HEK293 (cell line): Measurements from ENCODE around the gene TRAPPC10.

Source experiments
- CTCF ChIA-PET: fragments of 350-600 bp; formaldehyde crosslinking; extraction: SDS; loops from one replicate; lab custom pipeline; 2021; ENCODE audit warnings: antibody characterized with exemption; lab: Yijun Ruan, JAX
- POLR2A ChIA-PET: fragments of 300-600 bp; formaldehyde crosslinking; extraction: SDS; loops from one replicate; lab custom pipeline; 2020; ENCODE audit warnings: antibody characterized with exemption, inconsistent platforms; lab: Yijun Ruan, JAX
- H3K27ac ChIP-seq: fragments of 200-500 bp; sonication (Bioruptor generic); 2 replicates; pipeline ENCODE4 v1.5.1; 2014; ENCODE audit warnings: low read depth, low read length, control low read depth, inconsistent platforms; ENCODE audit errors: extremely low read depth
- H3K36me3 ChIP-seq, 2 experiments: fragments of 200-500 bp in 1 of 2; sonication (Bioruptor generic) in 1 of 2; 1 replicate in 1 of 2; 2 replicates in 1 of 2; pipeline ENCODE4 v1.5.1; 2014 to 2017; ENCODE audit warnings: inconsistent platforms in 2 of 2, low read length in 2 of 2; ENCODE audit not compliant: control insufficient read depth in 2 of 2, insufficient read depth in 1 of 2
- H3K4me1 ChIP-seq: fragments of 200-500 bp; sonication (Bioruptor generic); 2 replicates; pipeline ENCODE4 v1.5.1; 2014; ENCODE audit warnings: mild to moderate bottlenecking, low read length, inconsistent platforms; ENCODE audit not compliant: control insufficient read depth, insufficient read depth
- H3K4me3 ChIP-seq: 2 replicates; pipeline ENCODE4 v1.5.1; 2011; ENCODE audit warnings: low read depth, mild to moderate bottlenecking, control low read depth, low read length, moderate library complexity
- H3K9me3 ChIP-seq: fragments of 200-500 bp; sonication (Bioruptor generic); 2 replicates; pipeline ENCODE4 v1.5.1; 2014; ENCODE audit warnings: low read depth, low read length, inconsistent platforms; ENCODE audit not compliant: control insufficient read depth, insufficient read depth
- HOXA7 ChIP-seq: sonication (generic); formaldehyde crosslinking; IDR thresholded peaks from 2 replicates; pipeline ENCODE4 v1.8.1; 2022; ENCODE audit warnings: missing genetic modification reagents, borderline replicate concordance
- WT1 ChIP-seq: fragments of 450-650 bp; formaldehyde crosslinking; IDR thresholded peaks from 2 replicates; pipeline ENCODE4 v1.5.1; 2016; ENCODE audit warnings: missing biosample characterization, missing genetic modification characterization
- ZNF133 ChIP-seq: fragments of 450-650 bp; formaldehyde crosslinking; IDR thresholded peaks from 2 replicates; pipeline ENCODE4 v1.5.1; 2016; ENCODE audit warnings: missing biosample characterization, missing genetic modification characterization
- ZNF24 ChIP-seq: fragments of 450-650 bp; formaldehyde crosslinking; IDR thresholded peaks from 2 replicates; pipeline ENCODE4 v1.5.1; 2016; ENCODE audit warnings: missing biosample characterization, missing genetic modification characterization
- ZNF302 ChIP-seq: fragments of 450-650 bp; formaldehyde crosslinking; IDR thresholded peaks from 2 replicates; pipeline ENCODE4 v1.5.1; 2016; ENCODE audit warnings: missing biosample characterization, missing genetic modification characterization, low read depth
- ZNF391 ChIP-seq: fragments of 450-650 bp; formaldehyde crosslinking; IDR thresholded peaks from 2 replicates; pipeline ENCODE4 v1.5.1; 2016; ENCODE audit warnings: low read depth, missing biosample characterization, missing genetic modification characterization, borderline replicate concordance
- ZNF423 ChIP-seq: fragments of 450-650 bp; formaldehyde crosslinking; IDR thresholded peaks from 2 replicates; pipeline ENCODE4 v1.5.1; 2016; ENCODE audit warnings: missing biosample characterization, missing genetic modification characterization
- ZNF510 ChIP-seq: fragments of 450-650 bp; formaldehyde crosslinking; IDR thresholded peaks from 2 replicates; pipeline ENCODE4 v1.5.1; 2018; ENCODE audit warnings: mild to moderate bottlenecking, missing genetic modification characterization, missing biosample characterization; ENCODE audit not compliant: insufficient replicate concordance
- ZNF610 ChIP-seq: fragments of 450-650 bp; formaldehyde crosslinking; IDR thresholded peaks from 2 replicates; pipeline ENCODE4 v1.5.1; 2016; ENCODE audit warnings: missing biosample characterization, missing genetic modification characterization, borderline replicate concordance
- ZNF658 ChIP-seq: fragments of 450-650 bp; formaldehyde crosslinking; IDR thresholded peaks from 2 replicates; pipeline ENCODE4; 2016; ENCODE audit warnings: missing biosample characterization, missing genetic modification characterization
- ZNF837 ChIP-seq: fragments of 450-650 bp; formaldehyde crosslinking; IDR thresholded peaks from 2 replicates; pipeline ENCODE4 v1.5.1; 2016; ENCODE audit warnings: missing biosample characterization, missing genetic modification characterization
- ZNF843 ChIP-seq: fragments of 450-650 bp; formaldehyde crosslinking; IDR thresholded peaks from 2 replicates; pipeline ENCODE4 v1.5.1; 2016; ENCODE audit warnings: missing biosample characterization, missing genetic modification characterization
- TF ChIP-seq, protein P1 (sequence below): fragments of 450-650 bp; formaldehyde crosslinking; conservative IDR thresholded peaks from 2 replicates; pipeline ENCODE4 v1.5.1; 2016; ENCODE audit warnings: low read depth, missing biosample characterization, missing genetic modification characterization
- TF ChIP-seq, protein P2 (sequence below): fragments of 450-650 bp; formaldehyde crosslinking; IDR thresholded peaks from 2 replicates; pipeline ENCODE4 v1.5.1; 2016; ENCODE audit warnings: missing biosample characterization, missing genetic modification characterization
- TF ChIP-seq, protein P3 (sequence below): fragments of 450-650 bp; formaldehyde crosslinking; IDR thresholded peaks from 2 replicates; pipeline ENCODE4 v1.5.1; 2016; ENCODE audit warnings: missing biosample characterization, missing genetic modification characterization, low read depth
- TF ChIP-seq, protein P4 (sequence below): fragments of 450-650 bp; formaldehyde crosslinking; IDR thresholded peaks from 2 replicates; pipeline ENCODE4 v1.5.1; 2016; ENCODE audit warnings: missing biosample characterization, missing genetic modification characterization
- TF ChIP-seq, protein P5 (sequence below): fragments of 450-650 bp; formaldehyde crosslinking; IDR thresholded peaks from 2 replicates; pipeline ENCODE4; 2016; ENCODE audit warnings: missing biosample characterization, missing genetic modification characterization

The TRAPPC10 gene

DNA sequence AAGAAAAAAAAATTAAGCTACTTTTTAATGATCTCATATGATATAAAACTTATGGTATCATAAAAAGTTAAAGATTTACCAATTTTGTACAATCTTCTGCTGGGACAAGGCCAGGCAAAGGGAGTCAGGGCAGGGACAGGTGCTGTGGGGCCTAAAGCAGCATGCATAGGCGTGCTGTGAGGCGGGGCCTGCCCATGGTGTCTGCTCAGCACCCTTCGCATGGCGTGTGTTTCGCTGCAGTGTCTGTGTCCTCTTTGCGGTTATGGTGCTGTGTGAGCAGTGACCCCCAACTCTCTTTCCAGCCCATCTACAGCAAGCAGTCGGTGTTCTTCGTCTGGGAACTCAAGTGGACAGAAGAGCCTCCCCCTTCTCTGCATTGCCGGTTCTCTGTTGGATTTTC is 81.7 kb downstream of the TRAPPC10 start:
- Histone ChIP-seq H3K36me3 (peaks cover 26 to 46% of the 10 kb centered on the region in 2 experiments), H3K9me3 (no peaks in the 10 kb centered on the region), H3K4me1 (no peaks in the 10 kb centered on the region), H3K4me3 (no peak overlapping the region), H3K27ac (no peak overlapping the region)
- TF ChIP-seq ZNF133 (no peak), ZNF610 (tag by site-specific recombination) (no peak), HOXA7 (no peak), ZNF510 (no peak), WT1 (tag by site-specific recombination) (no peak), ZNF302 (tag by site-specific recombination) (no peak), ZNF391 (tag by site-specific recombination) (no peak), ZNF423 (no peak), ZNF658 (tag by site-specific recombination) (no peak), ZNF837 (no peak), ZNF24 (tag by site-specific recombination) (no peak), ZNF843 (tag by site-specific recombination) (no peak)
- TF ChIP-seq, protein P1, sequence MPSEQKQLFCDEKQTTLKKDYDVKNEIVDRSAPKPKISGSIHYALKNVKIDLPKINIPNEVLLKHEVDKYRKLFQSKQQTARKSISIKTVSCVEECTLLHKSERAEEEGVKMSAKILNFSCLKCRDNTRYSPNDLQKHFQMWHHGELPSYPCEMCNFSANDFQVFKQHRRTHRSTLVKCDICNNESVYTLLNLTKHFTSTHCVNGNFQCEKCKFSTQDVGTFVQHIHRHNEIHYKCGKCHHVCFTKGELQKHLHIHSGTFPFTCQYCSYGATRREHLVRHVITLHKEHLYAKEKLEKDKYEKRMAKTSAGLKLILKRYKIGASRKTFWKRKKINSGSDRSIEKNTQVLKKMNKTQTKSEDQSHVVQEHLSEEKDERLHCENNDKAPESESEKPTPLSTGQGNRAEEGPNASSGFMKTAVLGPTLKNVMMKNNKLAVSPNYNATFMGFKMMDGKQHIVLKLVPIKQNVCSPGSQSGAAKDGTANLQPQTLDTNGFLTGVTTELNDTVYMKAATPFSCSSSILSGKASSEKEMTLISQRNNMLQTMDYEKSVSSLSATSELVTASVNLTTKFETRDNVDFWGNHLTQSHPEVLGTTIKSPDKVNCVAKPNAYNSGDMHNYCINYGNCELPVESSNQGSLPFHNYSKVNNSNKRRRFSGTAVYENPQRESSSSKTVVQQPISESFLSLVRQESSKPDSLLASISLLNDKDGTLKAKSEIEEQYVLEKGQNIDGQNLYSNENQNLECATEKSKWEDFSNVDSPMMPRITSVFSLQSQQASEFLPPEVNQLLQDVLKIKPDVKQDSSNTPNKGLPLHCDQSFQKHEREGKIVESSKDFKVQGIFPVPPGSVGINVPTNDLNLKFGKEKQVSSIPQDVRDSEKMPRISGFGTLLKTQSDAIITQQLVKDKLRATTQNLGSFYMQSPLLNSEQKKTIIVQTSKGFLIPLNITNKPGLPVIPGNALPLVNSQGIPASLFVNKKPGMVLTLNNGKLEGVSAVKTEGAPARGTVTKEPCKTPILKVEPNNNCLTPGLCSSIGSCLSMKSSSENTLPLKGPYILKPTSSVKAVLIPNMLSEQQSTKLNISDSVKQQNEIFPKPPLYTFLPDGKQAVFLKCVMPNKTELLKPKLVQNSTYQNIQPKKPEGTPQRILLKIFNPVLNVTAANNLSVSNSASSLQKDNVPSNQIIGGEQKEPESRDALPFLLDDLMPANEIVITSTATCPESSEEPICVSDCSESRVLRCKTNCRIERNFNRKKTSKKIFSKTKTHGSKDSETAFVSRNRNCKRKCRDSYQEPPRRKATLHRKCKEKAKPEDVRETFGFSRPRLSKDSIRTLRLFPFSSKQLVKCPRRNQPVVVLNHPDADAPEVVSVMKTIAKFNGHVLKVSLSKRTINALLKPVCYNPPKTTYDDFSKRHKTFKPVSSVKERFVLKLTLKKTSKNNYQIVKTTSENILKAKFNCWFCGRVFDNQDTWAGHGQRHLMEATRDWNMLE (tag by site-specific recombination), result no peak
- TF ChIP-seq, protein P2, sequence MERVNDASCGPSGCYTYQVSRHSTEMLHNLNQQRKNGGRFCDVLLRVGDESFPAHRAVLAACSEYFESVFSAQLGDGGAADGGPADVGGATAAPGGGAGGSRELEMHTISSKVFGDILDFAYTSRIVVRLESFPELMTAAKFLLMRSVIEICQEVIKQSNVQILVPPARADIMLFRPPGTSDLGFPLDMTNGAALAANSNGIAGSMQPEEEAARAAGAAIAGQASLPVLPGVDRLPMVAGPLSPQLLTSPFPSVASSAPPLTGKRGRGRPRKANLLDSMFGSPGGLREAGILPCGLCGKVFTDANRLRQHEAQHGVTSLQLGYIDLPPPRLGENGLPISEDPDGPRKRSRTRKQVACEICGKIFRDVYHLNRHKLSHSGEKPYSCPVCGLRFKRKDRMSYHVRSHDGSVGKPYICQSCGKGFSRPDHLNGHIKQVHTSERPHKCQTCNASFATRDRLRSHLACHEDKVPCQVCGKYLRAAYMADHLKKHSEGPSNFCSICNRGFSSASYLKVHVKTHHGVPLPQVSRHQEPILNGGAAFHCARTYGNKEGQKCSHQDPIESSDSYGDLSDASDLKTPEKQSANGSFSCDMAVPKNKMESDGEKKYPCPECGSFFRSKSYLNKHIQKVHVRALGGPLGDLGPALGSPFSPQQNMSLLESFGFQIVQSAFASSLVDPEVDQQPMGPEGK (tag by site-specific recombination), result no peak
- TF ChIP-seq, protein P3, sequence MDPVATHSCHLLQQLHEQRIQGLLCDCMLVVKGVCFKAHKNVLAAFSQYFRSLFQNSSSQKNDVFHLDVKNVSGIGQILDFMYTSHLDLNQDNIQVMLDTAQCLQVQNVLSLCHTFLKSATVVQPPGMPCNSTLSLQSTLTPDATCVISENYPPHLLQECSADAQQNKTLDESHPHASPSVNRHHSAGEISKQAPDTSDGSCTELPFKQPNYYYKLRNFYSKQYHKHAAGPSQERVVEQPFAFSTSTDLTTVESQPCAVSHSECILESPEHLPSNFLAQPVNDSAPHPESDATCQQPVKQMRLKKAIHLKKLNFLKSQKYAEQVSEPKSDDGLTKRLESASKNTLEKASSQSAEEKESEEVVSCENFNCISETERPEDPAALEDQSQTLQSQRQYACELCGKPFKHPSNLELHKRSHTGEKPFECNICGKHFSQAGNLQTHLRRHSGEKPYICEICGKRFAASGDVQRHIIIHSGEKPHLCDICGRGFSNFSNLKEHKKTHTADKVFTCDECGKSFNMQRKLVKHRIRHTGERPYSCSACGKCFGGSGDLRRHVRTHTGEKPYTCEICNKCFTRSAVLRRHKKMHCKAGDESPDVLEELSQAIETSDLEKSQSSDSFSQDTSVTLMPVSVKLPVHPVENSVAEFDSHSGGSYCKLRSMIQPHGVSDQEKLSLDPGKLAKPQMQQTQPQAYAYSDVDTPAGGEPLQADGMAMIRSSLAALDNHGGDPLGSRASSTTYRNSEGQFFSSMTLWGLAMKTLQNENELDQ (tag by site-specific recombination), result no peak
- TF ChIP-seq, protein P4, sequence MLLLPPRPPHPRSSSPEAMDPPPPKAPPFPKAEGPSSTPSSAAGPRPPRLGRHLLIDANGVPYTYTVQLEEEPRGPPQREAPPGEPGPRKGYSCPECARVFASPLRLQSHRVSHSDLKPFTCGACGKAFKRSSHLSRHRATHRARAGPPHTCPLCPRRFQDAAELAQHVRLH, result no peak
- TF ChIP-seq, protein P5, sequence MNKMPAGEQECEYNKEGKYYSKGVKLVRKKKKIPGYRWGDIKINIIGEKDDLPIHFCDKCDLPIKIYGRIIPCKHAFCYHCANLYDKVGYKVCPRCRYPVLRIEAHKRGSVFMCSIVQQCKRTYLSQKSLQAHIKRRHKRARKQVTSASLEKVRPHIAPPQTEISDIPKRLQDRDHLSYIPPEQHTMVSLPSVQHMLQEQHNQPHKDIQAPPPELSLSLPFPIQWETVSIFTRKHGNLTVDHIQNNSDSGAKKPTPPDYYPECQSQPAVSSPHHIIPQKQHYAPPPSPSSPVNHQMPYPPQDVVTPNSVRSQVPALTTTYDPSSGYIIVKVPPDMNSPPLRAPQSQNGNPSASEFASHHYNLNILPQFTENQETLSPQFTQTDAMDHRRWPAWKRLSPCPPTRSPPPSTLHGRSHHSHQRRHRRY, result no peak
- ChIA-PET POLR2A (no interaction called here), CTCF (interaction anchor here (0.6 to 1.0 kb wide), 5 partner anchors 10 to 826 kb away, joined by 3 to 4 read pairs (median 3); no protein-coding TSS in a partner anchor)
